22Rv1 (cell line): ENCODE data around the gene ZG16.

Source experiments
- H3K27ac ChIP-seq: fragments of 450-650 bp; 2 replicates; pipeline ENCODE4 v1.5.1; 2017
- CTCF ChIP-seq: fragments of 450-650 bp; IDR thresholded peaks from 2 replicates; pipeline ENCODE4 v1.5.1; 2017; ENCODE audit warnings: mild to moderate bottlenecking
- ZFX ChIP-seq: fragments of 450-650 bp; IDR thresholded peaks from 2 replicates; pipeline ENCODE4 v1.6.1; 2017; ENCODE audit warnings: antibody characterized with exemption, borderline replicate concordance

Gene ZG16

DNA sequence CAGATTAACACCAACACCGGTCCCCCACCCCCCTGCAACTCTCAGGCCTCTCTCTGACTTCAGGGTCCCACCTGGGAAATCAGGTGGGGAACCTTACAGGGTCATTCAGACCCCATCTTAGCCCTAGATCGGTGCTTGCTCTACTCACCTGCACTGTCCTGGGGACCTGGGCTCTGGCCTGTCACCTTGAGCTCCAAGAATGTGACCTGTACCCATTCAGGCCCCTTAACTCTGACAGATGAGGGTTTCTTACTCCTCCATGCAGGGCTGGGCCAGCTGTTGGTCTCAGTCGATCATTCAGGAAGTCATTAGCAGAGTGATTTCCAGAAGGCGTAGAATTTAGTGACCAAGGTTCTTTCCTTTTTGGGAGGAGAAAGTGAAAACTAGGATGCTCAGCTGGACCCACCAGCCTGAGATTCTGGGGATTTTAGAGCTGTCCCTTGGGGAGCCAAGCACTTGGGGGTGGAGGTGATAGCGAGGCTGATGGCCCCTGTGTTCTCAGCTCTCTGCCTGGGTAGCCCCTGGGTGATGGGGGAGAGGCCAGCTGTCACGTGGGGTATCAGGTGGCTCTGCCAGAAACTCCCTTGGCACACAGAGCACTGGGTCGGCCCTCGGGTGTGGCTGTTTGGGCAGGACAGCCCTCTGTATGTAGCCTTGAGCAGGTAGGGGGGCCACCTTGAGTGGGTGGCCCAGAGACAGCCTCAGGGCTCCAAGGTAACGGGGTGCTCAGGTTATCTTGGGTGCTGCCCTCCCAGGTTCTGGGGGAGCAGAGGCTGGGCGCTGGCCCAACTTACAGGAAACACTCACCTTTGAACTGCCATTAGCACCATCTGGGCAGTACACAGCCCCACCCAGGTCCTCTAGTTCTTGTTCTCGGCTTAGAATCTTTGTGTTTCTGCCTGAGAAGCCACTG, 42.9 kb downstream of the ZG16 start:
- peak overlapping the region; percentile 100 for H3K27ac ChIP-seq
- no peak for TF ChIP-seq CTCF
- no peak for TF ChIP-seq ZFX

DNA sequence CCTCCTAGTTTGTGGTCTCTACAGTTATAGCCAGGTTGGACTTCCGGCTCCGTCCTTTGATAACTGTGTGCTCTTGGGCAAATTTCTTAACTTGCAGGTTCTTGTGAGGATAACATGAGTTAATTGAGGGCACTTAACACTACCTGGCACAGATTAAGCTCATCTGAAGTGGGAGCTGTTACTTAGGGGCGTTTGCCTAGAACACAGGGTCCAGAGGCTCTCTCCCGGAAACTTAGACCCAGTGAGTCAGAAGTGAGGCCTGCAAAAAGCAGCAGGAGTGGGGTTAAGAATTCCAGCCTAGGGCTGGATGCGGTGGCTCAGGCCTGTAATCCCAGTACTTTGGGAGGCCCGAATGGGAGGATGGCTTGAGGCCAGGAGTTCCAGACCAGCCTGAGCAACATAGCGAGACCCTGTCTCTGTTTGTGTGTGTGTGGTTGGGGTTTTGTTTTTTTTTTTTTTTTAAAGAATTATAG, 43.6 kb downstream of the ZG16 start:
- peak overlapping the region; percentile 100 for H3K27ac ChIP-seq
- TF ChIP-seq CTCF (no peak), ZFX (no peak)

DNA sequence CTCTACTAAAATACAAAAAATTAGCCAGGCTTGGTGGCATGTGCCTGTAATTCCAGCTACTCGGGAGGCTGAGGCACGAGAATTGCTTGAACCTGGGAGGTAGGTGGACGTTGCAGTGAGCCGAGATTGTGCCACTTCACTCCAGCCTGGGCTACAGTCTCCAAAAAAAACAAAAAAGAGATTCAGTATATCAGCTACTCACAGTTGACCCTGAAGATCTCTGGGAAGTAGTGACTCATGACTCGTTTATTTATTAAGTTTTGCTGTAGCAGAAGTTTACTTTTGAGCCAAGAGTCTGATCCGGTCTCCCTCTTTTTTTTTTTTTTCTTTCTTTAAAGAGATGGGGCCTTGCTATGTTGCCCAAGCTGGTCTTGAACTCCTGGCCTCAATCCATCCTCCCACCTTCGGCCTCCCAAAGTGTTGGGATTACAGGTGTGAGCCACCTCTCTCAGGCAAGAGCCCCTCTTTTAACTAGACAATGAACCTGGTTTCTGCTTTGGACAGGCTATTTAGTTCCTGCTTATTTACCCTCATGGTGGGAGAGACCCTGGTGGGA, 46.6 kb downstream of the ZG16 start:
- peak overlapping the region; percentile 38; the same call in 1 of the 2 replicates for H3K27ac ChIP-seq

DNA sequence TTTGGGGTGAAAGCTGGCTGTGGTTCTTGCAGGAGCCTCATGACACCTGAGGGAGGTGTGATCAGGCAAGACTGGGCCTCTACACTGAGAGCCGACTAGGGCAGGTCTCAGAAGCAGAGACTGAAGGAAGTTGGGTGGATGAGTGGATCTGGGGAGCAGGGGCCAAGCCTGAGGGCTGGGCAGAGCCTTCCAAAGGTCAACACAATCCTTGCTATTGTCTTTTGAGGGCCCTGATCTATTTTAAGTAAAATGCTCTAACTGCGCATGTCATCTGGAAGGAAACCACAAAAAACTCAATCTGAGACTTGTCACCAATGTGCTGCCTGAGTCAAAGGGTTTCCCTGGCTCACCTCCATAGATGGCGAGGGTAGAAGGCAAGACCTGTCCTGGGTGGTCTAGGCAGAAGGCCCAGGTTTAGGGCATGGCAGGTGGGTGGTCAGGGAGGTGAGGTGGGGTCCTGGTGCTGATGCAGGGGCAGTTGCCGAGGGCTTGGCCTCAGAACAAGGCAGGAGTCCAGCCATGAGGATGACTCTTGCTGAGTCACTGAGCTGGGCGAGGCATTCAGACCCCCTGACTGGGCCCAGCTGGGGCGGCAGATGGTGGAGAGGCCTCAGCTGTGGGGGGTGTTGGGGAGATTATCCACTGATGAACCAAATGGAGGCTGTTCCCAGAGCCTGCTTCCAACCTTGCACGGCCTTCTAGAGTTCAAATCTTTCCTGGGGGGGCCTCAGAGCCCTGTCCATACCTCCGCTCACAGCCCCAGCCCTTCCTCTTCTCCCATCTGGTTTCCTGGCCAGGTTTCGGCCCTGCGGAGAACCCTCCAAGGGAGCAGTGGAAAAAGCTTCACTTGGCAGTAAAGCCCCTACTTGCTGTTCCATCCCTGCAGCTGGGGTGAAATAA, 47.3 kb downstream of the ZG16 start:
- H3K27ac ChIP-seq: peak overlapping the region; percentile 38
- TF ChIP-seq ZFX (no peak), CTCF (no peak)

More for the DNA sequence above, 46.6 kb downstream of the ZG16 start:
- no peak for TF ChIP-seq ZFX
- TF ChIP-seq CTCF: no peak

GRCh38 chr16:29826342-29826695, 48.3 kb downstream of the ZG16 start:
- H3K27ac ChIP-seq: peak overlapping the region; percentile 38
- TF ChIP-seq ZFX (no peak), CTCF (no peak)

DNA sequence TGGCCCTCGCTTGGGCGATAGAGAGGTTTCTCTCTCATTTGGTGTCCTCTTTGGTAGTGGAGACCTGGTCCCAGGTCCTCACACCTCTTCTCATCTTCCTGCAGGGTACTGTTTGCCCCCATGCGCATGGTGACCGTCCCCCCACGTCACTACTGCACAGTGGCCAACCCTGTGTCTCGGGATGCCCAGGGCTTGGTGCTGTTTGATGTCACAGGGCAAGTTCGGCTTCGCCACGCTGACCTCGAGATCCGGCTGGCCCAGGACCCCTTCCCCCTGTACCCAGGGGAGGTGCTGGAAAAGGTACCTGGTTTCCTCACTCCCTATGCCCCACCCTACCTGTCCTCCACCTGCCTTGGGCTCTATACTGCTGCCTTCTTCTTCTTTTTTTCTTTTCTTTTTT, 52.7 kb downstream of the ZG16 start:
- peak overlapping the region; percentile 95 for H3K27ac ChIP-seq
- no peak for TF ChIP-seq ZFX
- no peak for TF ChIP-seq CTCF
